HG02798 (cell line): ENCODE results near the gene PKNOX1.
"Not testable (repeated sequence)": the region's sequence is repeated elsewhere in the genome, so short reads cannot be mapped to it uniquely, and the experiment has no call there.

Experiments used
- ATAC-seq: cut with Tn5 transposase; IDR thresholded peaks from one replicate; pipeline ENCODE4 v1.9.1; 2021; ENCODE audit warnings: mild to moderate bottlenecking; ENCODE audit not compliant: unreplicated experiment, poor library complexity

PKNOX1 gene

GRCh38 chr21:42981214-42981523 lies 6.8 kb downstream of the PKNOX1 start:
- ATAC-seq = no peak

GRCh38 chr21:42981862-42982261 lies 7.5 kb downstream of the PKNOX1 start:
- no peak for ATAC-seq

- ATAC-seq = no peak
Observed at GRCh38 chr21:42983103-42983502, 8.7 kb downstream of the PKNOX1 start.

- ATAC-seq = no peak
Observed at GRCh38 chr21:42983869-42984268, 9.5 kb downstream of the PKNOX1 start.

- ATAC-seq = no peak
Observed at GRCh38 chr21:42986125-42986783, 11.9 kb downstream of the PKNOX1 start.

- ATAC-seq = no peak
Observed at GRCh38 chr21:42988236-42988965, 14.0 kb downstream of the PKNOX1 start.

- not testable (repeated sequence) for ATAC-seq
Observed at GRCh38 chr21:42989370-42989769, 15.0 kb downstream of the PKNOX1 start.

- no peak for ATAC-seq
Observed at GRCh38 chr21:42989816-42990650, 15.7 kb downstream of the PKNOX1 start.

GRCh38 chr21:42991992-42992740 lies 17.8 kb downstream of the PKNOX1 start:
- no peak for ATAC-seq

GRCh38 chr21:42993051-42993712 lies 18.8 kb downstream of the PKNOX1 start:
- no peak for ATAC-seq

- ATAC-seq = no peak
Observed at GRCh38 chr21:42997053-42997452, 22.7 kb downstream of the PKNOX1 start.

GRCh38 chr21:42997983-42998382 lies 23.6 kb downstream of the PKNOX1 start:
- not testable (repeated sequence) for ATAC-seq

GRCh38 chr21:42999152-42999551 lies 24.8 kb downstream of the PKNOX1 start:
- not testable (repeated sequence) for ATAC-seq

GRCh38 chr21:43000041-43000440 lies 25.7 kb downstream of the PKNOX1 start:
- not testable (repeated sequence) for ATAC-seq

- no peak for ATAC-seq
Observed at GRCh38 chr21:43001316-43001715, 27.0 kb downstream of the PKNOX1 start.

- no peak for ATAC-seq
Observed at GRCh38 chr21:43004926-43005325, 30.6 kb downstream of the PKNOX1 start.

GRCh38 chr21:43005635-43006034 lies 31.3 kb downstream of the PKNOX1 start:
- no peak for ATAC-seq

GRCh38 chr21:43006051-43006873 lies 31.9 kb downstream of the PKNOX1 start:
- ATAC-seq = not testable (repeated sequence)

GRCh38 chr21:43006874-43007208 lies 32.5 kb downstream of the PKNOX1 start:
- ATAC-seq = no peak
